Transverse colon (tissue), 4 donors: ENCODE measurements around the gene UBASH3B.

Experiments used
- POLR2A ChIP-seq: fragments of 450-650 bp; IDR thresholded peaks from one replicate; pipeline ENCODE4 v1.6.1; 2016; ENCODE audit warnings: antibody characterized with exemption, mild to moderate bottlenecking, moderate library complexity
- POLR2AphosphoS5 ChIP-seq, 3 donors: sonication (generic); formaldehyde crosslinking; IDR thresholded peaks; one replicate each; pipeline ENCODE4 v1.6.1; 2016; ENCODE audit warnings: antibody characterized with exemption in 3 of 3
- TF ChIP-seq, protein P1 (sequence below), 5 experiments: fragments of 200-600 bp in 3 of 5; fragments of 450-650 bp in 2 of 5; sonication (generic) in 3 of 5; IDR thresholded peaks; 1 replicate in 2 of 5; 2 replicates in 3 of 5; pipeline ENCODE4 v1.5.1; 2016 to 2017; ENCODE audit warnings: antibody characterized with exemption in 5 of 5, inconsistent platforms in 3 of 5, mild to moderate bottlenecking in 2 of 5, moderate library complexity in 1 of 5

DNA sequence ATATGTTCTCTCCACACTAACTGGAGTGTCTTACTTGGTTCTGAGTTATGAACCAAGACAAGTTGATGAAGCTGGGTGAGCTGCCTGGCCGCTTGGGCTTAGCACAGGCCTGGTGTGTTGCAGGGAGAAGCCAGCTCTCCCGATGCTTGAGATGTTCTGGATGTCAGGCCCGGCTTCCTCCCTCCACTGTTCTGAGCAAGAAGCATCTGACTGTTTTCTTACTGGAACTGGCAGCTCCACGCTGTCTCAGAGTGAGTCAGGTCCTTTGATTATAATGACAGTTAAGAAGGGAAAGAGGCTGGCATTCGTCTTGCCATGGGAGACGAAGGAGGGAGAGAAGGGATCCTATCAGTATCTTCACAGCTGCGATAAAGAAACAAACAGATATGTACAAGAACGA is 136.3 kb downstream of the UBASH3B start:
- TF ChIP-seq, protein P1, sequence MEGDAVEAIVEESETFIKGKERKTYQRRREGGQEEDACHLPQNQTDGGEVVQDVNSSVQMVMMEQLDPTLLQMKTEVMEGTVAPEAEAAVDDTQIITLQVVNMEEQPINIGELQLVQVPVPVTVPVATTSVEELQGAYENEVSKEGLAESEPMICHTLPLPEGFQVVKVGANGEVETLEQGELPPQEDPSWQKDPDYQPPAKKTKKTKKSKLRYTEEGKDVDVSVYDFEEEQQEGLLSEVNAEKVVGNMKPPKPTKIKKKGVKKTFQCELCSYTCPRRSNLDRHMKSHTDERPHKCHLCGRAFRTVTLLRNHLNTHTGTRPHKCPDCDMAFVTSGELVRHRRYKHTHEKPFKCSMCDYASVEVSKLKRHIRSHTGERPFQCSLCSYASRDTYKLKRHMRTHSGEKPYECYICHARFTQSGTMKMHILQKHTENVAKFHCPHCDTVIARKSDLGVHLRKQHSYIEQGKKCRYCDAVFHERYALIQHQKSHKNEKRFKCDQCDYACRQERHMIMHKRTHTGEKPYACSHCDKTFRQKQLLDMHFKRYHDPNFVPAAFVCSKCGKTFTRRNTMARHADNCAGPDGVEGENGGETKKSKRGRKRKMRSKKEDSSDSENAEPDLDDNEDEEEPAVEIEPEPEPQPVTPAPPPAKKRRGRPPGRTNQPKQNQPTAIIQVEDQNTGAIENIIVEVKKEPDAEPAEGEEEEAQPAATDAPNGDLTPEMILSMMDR (IDR thresholded peaks at IDR 0.05): no peak
- no peak for TF ChIP-seq POLR2AphosphoS5 (IDR thresholded peaks at IDR 0.05)
- TF ChIP-seq POLR2A: no peak
